IPS DF 6.9 (cell line): ENCODE results near the gene NTNG2.

Experiments
- DNase-seq: peaks from one replicate; pipeline ENCODE4 v3.0.0-alpha.2; 2013; ENCODE audit warnings: low read depth, low spot score
- H3K27ac ChIP-seq: one replicate; pipeline ENCODE4 v1.5.1; 2013; ENCODE audit warnings: low read length, control low read depth
- H3K27me3 ChIP-seq: 2 replicates; pipeline ENCODE4 v1.6.1; 2013; ENCODE audit warnings: mild to moderate bottlenecking, low read length; ENCODE audit not compliant: control insufficient read depth, insufficient read depth
- H3K36me3 ChIP-seq: 2 replicates; pipeline ENCODE4 v1.6.1; 2013; ENCODE audit warnings: low read length; ENCODE audit not compliant: control insufficient read depth, insufficient read depth
- H3K4me1 ChIP-seq: 2 replicates; pipeline ENCODE4 v1.6.1; 2013; ENCODE audit warnings: low read length; ENCODE audit not compliant: control insufficient read depth, insufficient read depth
- H3K4me3 ChIP-seq: 2 replicates; pipeline ENCODE4 v1.5.1; 2013; ENCODE audit warnings: mild to moderate bottlenecking, low read length
- H3K9me3 ChIP-seq: 2 replicates; pipeline ENCODE4 v1.6.1; 2013; ENCODE audit warnings: low read length, inconsistent platforms; ENCODE audit not compliant: control insufficient read depth, insufficient read depth
- WGBS: extraction: QIAGEN DNeasy Blood & Tissue Kit; methylation state at CpG from one replicate; pipeline ENCODE4 v1.1.7; 2013; ENCODE audit warnings: mixed read lengths, missing lambda C conversion rate; ENCODE audit not compliant: insufficient read length, insufficient coverage; 5-methylcytosine and 5-hydroxymethylcytosine counted together

The NTNG2 gene

GRCh38 chr9:132168851-132169250 is 7.0 kb downstream of the NTNG2 start:
- WGBS: no CpG with 5 or more reads among the region's 7 CpGs
- Histone ChIP-seq H3K9me3 (no peaks in the 10 kb centered on the region), H3K27ac (no peak overlapping the region), H3K4me3 (no peak overlapping the region), H3K36me3 (no peaks in the 10 kb centered on the region), H3K4me1 (peaks cover 2% of the 10 kb centered on the region; the same call in 1 of the 2 replicates), H3K27me3 (peaks cover 18% of the 10 kb centered on the region)
- no peak for DNase-seq

- DNase-seq: no peak
- H3K4me1 ChIP-seq: peaks cover 2% of the 10 kb centered on the region; the same call in 1 of the 2 replicates
- H3K36me3 ChIP-seq: no peaks in the 10 kb centered on the region
- peaks cover 8% of the 10 kb centered on the region; the same call in 1 of the 2 replicates for H3K27me3 ChIP-seq
- no peak overlapping the region for H3K27ac ChIP-seq
- H3K9me3 ChIP-seq: no peaks in the 10 kb centered on the region
- no peak overlapping the region for H3K4me3 ChIP-seq
- WGBS: no CpG with 5 or more reads among the region's 26 CpGs
Measured at GRCh38 chr9:132169672-132170392, 8.0 kb downstream of the NTNG2 start.

GRCh38 chr9:132171702-132172101 is 9.8 kb downstream of the NTNG2 start:
- no peaks in the 10 kb centered on the region for H3K27me3 ChIP-seq
- H3K27ac ChIP-seq: no peak overlapping the region
- no CpG with 5 or more reads among the region's 7 CpGs for WGBS

GRCh38 chr9:132172185-132172584 is 10.3 kb downstream of the NTNG2 start:
- WGBS: no CpG with 5 or more reads among the region's 5 CpGs
- Histone ChIP-seq H3K36me3 (no peaks in the 10 kb centered on the region), H3K27ac (no peak overlapping the region), H3K4me1 (peaks cover 2% of the 10 kb centered on the region; the same call in 1 of the 2 replicates), H3K4me3 (no peak overlapping the region), H3K27me3 (no peaks in the 10 kb centered on the region), H3K9me3 (no peaks in the 10 kb centered on the region)
- no peak for DNase-seq

More at GRCh38 chr9:132171702-132172101, 9.8 kb downstream of the NTNG2 start:
- Histone ChIP-seq H3K4me3 (no peak overlapping the region), H3K4me1 (peaks cover 2% of the 10 kb centered on the region; the same call in 1 of the 2 replicates), H3K9me3 (no peaks in the 10 kb centered on the region), H3K36me3 (no peaks in the 10 kb centered on the region)
- DNase-seq: no peak

DNA sequence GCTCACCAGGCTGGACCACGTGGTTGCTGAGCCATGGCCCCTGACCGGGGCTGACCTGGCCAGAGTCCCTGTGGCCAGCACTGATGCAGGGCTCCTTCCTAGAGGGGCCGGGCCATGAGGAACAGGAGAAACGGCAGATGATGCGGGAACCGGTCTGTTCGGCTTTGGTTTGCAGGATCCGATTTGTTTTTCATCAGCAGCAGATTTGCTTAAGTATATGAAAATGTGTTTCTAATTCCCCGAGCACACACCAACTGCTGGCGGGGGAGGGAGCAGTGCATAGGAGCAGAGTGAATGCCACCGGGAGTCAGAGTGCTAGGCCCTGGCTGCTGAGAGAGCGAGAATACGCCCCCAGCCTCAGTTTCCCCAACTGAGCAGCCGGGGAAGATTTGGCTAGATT is 13.6 kb downstream of the NTNG2 start:
- DNase-seq: no peak
- no peaks in the 10 kb centered on the region for H3K36me3 ChIP-seq
- H3K9me3 ChIP-seq: no peaks in the 10 kb centered on the region
- no peak overlapping the region for H3K4me3 ChIP-seq
- no CpG with 5 or more reads among the region's 14 CpGs for WGBS
- no peaks in the 10 kb centered on the region for H3K4me1 ChIP-seq
- H3K27me3 ChIP-seq: no peaks in the 10 kb centered on the region
- H3K27ac ChIP-seq: no peak overlapping the region

DNA sequence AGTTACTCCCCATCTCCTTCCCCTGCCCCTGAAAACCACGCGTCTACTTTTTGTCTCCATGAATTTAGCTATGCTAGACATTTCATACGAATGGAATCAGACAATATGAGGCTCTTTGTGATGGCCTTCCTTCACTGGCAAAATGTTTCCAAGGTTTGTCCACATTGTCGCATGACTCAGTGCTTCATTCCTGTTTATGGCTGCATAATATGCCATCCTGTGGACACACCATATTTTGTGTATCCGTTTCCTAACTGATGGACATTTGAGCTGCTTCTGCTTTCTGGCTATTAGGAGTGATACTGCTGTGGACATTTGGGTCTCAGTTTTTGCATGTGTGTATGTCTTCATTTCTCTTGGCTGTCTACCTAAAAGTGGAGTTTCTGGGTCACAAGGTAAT is 14.5 kb downstream of the NTNG2 start:
- Histone ChIP-seq H3K9me3 (no peaks in the 10 kb centered on the region), H3K4me1 (no peaks in the 10 kb centered on the region), H3K27ac (no peak overlapping the region), H3K27me3 (no peaks in the 10 kb centered on the region), H3K4me3 (no peak overlapping the region), H3K36me3 (no peaks in the 10 kb centered on the region)
- WGBS: no CpG with 5 or more reads among the region's 5 CpGs
- no peak for DNase-seq

DNA sequence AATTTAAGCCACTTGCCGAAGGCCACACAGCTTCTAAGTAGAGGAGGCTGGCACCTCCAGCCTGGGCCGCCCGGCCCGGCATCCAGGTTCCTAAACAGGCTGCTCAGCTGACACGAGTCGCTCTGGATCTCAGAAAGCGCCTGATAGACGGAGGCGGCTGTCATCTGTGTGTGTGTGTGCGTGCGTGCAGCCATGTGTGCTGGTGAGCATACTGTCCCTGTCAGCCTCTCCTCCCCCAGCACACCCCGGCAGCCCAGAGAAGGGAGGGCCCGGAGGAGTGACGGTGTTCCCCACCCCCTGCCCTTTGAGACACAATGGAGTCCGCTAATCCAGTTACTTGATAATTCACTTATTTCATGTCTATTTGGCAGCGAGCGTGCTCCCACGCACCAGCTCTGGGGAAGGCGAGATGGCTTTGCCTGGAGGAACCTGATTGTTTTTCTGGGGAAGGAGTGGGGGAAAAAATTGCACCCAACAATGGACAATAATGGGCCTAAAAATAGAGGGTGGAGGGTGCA is 20.0 kb downstream of the NTNG2 start:
- H3K27me3 ChIP-seq: peaks cover 7% of the 10 kb centered on the region; the same call in 1 of the 2 replicates
- peaks cover 19% of the 10 kb centered on the region for H3K4me1 ChIP-seq
- whole genome bisulfite sequencing: no CpG with 5 or more reads among the region's 19 CpGs

GRCh38 chr9:132182314-132183091 is 20.6 kb downstream of the NTNG2 start:
- peaks cover 19% of the 10 kb centered on the region for H3K4me1 ChIP-seq
- H3K4me3 ChIP-seq: no peak overlapping the region
- no CpG with 5 or more reads among the region's 18 CpGs for WGBS
- H3K27me3 ChIP-seq: peaks cover 9% of the 10 kb centered on the region; the same call in 1 of the 2 replicates
- no peak overlapping the region for H3K27ac ChIP-seq
- DNase-seq: no peak
- H3K9me3 ChIP-seq: no peaks in the 10 kb centered on the region
- no peaks in the 10 kb centered on the region for H3K36me3 ChIP-seq

More for the DNA sequence above, 20.0 kb downstream of the NTNG2 start:
- H3K9me3 ChIP-seq: no peaks in the 10 kb centered on the region
- no peak overlapping the region for H3K27ac ChIP-seq
- H3K36me3 ChIP-seq: no peaks in the 10 kb centered on the region
- DNase-seq: no peak
- no peak overlapping the region for H3K4me3 ChIP-seq

- peaks cover 11% of the 10 kb centered on the region; the same call in 1 of the 2 replicates for H3K27me3 ChIP-seq
- no peak for DNase-seq
- no CpG with 5 or more reads among the region's 9 CpGs for WGBS
- peaks cover 21% of the 10 kb centered on the region for H3K4me1 ChIP-seq
- no peak overlapping the region for H3K27ac ChIP-seq
- H3K36me3 ChIP-seq: no peaks in the 10 kb centered on the region
- no peaks in the 10 kb centered on the region for H3K9me3 ChIP-seq
- no peak overlapping the region for H3K4me3 ChIP-seq
Measured at GRCh38 chr9:132183134-132183533, 21.3 kb downstream of the NTNG2 start.

- Histone ChIP-seq H3K27me3 (peaks cover 11% of the 10 kb centered on the region; the same call in 1 of the 2 replicates), H3K27ac (no peak overlapping the region), H3K9me3 (no peaks in the 10 kb centered on the region), H3K4me3 (no peak overlapping the region), H3K4me1 (peaks cover 21% of the 10 kb centered on the region), H3K36me3 (no peaks in the 10 kb centered on the region)
- WGBS: no CpG with 5 or more reads among the region's 7 CpGs
- DNase-seq: no peak
Measured at GRCh38 chr9:132183715-132184114, 21.9 kb downstream of the NTNG2 start.
